Measurements from ENCODE around the gene NR0B2. TPM values are rescaled to one million over a fixed set of nuclear protein-coding genes. Genes with fewer than 3 reads are reported as not detected.

The NR0B2 gene
- total RNA-seq, 1 experiment from 2014 or later = not detected

DNA sequence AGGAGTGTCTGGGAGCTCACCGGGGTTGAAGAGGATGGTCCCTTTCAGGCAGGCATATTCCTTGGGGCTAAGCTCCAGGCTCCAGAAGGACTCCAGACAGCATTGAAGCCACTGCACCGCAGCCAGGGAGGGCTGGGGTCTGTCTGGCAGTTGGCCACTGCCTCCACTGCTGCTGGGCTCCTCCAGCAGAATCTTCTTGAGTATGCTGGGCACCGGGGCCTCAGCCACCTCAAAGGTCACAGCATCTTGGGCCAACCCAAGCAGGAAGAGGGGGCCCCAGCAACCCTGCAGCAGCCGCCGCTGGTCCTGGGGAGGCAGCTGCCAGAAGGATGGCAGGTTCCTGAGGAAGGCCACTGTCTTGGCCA lies 404 bp downstream of the NR0B2 start:
- Histone ChIP-seq H3K27me3 (ENCODE audit: insufficient read depth, low read depth) (no peaks in the 10 kb centered on the region), H3K9me3 (ENCODE audit: insufficient read depth, low read depth) (no peaks in the 10 kb centered on the region), H3F3A (ENCODE audit: insufficient read depth, low read depth) (peaks cover 26% of the 10 kb centered on the region; the same call in 1 of the 2 replicates), H3K36me3 (ENCODE audit: low read depth) (no peaks in the 10 kb centered on the region), H3K4me2 (no peak overlapping the region), H4K20me1 (ENCODE audit: insufficient read depth) (no peaks in the 10 kb centered on the region), H3K27ac (no peak overlapping the region), H3K79me2 (ENCODE audit: low read depth) (no peaks in the 10 kb centered on the region), H3K9me2 (ENCODE audit: insufficient read depth) (no peaks in the 10 kb centered on the region), H3K4me1 (replicated peaks; ENCODE audit: insufficient read depth) (peaks cover 11% of the 10 kb centered on the region), H3K4me3 (no peak overlapping the region), H2AFZ (no peak overlapping the region)
- no peak for DNase-seq
- intact Hi-C loops (cut with micrococcal nuclease; ENCODE audit: unreplicated experiment) = no loop called here
- BruUV-seq (replicated peaks) = no TSS peak
- POLR2A ChIA-PET (ENCODE audit: unreplicated experiment) = interaction anchor here (0.7 kb wide), 1 partner anchor 314 kb away, joined by 10 read pairs; no protein-coding TSS in a partner anchor
- CTCF ChIA-PET = no interaction called here
- TF ChIP-seq EZH2 (IDR thresholded peaks at IDR 0.05; ENCODE audit: low read depth) = no peak
- TF ChIP-seq, protein P1, sequence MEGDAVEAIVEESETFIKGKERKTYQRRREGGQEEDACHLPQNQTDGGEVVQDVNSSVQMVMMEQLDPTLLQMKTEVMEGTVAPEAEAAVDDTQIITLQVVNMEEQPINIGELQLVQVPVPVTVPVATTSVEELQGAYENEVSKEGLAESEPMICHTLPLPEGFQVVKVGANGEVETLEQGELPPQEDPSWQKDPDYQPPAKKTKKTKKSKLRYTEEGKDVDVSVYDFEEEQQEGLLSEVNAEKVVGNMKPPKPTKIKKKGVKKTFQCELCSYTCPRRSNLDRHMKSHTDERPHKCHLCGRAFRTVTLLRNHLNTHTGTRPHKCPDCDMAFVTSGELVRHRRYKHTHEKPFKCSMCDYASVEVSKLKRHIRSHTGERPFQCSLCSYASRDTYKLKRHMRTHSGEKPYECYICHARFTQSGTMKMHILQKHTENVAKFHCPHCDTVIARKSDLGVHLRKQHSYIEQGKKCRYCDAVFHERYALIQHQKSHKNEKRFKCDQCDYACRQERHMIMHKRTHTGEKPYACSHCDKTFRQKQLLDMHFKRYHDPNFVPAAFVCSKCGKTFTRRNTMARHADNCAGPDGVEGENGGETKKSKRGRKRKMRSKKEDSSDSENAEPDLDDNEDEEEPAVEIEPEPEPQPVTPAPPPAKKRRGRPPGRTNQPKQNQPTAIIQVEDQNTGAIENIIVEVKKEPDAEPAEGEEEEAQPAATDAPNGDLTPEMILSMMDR (conservative IDR thresholded peaks at IDR 0.05) = no peak

DNA sequence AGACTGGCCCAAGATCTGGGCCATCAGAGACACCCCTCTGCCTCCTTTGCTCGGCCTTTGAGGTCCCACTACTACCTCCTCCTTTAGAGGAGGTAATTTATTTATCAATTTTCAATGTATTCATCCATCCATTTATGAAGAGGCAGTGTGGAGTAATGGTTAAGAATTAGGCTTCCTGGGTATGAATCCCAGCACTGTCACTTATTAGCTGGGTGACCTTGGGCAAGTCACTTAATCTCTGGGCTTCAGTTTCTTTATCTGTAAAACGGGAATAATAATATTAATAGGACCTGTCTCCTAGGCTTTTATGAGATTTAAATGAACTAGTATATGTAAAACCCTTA lies 1.7 kb downstream of the NR0B2 start:
- intact Hi-C loops (cut with micrococcal nuclease; ENCODE audit: unreplicated experiment) = no loop called here
- Histone ChIP-seq H3K9me2 (ENCODE audit: insufficient read depth) (no peaks in the 10 kb centered on the region), H3K9me3 (ENCODE audit: insufficient read depth, low read depth) (no peaks in the 10 kb centered on the region), H3K4me1 (replicated peaks; ENCODE audit: insufficient read depth) (peaks cover 16% of the 10 kb centered on the region), H3F3A (ENCODE audit: insufficient read depth, low read depth) (peaks cover 34% of the 10 kb centered on the region), H4K20me1 (ENCODE audit: insufficient read depth) (no peaks in the 10 kb centered on the region), H3K27me3 (ENCODE audit: insufficient read depth, low read depth) (no peaks in the 10 kb centered on the region), H3K4me2 (no peak overlapping the region), H3K79me2 (ENCODE audit: low read depth) (no peaks in the 10 kb centered on the region), H3K36me3 (ENCODE audit: low read depth) (no peaks in the 10 kb centered on the region), H3K27ac (no peak overlapping the region), H3K4me3 (no peak overlapping the region), H2AFZ (no peak overlapping the region)
- TF ChIP-seq EZH2 (IDR thresholded peaks at IDR 0.05; ENCODE audit: low read depth) = no peak
- TF ChIP-seq, protein P1 (conservative IDR thresholded peaks at IDR 0.05) = no peak
- CTCF ChIA-PET = interaction anchor here (0.5 kb wide), 1 partner anchor 49 kb away, joined by 3 read pairs; no protein-coding TSS in a partner anchor
- POLR2A ChIA-PET (ENCODE audit: unreplicated experiment) = no interaction called here
- no peak for DNase-seq
- BruUV-seq (replicated peaks) = no TSS peak

DNA sequence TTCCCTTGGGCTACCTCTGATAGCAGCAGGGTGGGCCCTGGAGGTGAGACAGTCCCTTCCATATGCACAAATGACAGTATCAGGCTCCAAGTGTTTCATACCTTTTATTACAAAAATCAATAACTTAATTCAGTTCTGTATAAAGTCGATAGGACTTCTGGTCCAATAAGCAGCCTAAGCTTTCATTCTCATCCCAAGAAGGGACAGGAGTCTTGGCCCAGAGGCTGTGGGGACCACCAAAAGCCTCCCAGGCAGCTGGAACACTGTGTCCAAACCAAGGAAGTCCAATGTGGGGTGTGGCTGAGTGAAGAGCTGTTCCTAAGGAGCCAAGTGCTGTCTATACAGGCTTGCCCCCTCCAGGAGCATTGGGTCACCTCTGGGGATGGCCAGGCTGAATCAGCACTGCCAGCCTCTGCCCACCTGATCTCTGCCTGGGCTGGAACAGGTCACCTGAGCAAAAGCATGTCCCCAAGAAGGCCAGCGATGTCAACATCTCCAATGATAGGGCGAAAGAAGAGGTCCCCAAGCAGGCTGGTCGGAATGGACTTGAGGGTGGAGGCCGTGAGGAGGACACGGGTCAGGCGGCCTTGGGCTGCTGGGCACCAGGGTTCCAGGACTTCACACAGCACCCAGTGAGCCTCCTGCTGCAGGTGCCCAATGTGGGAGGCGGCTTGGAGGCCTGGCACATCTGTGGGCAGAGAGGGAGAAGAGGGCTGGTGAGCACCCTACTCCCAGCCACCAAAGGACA lies 2.2 kb downstream of the NR0B2 start:
- no peak for TF ChIP-seq EZH2 (IDR thresholded peaks at IDR 0.05; ENCODE audit: low read depth)
- H3K27me3 ChIP-seq (ENCODE audit: insufficient read depth, low read depth) = no peaks in the 10 kb centered on the region
- no peak for DNase-seq
- no peaks in the 10 kb centered on the region for H3K36me3 ChIP-seq (ENCODE audit: low read depth)
- H3K9me3 ChIP-seq (ENCODE audit: insufficient read depth, low read depth) = no peaks in the 10 kb centered on the region
- peaks cover 16% of the 10 kb centered on the region for H3K4me1 ChIP-seq (replicated peaks; ENCODE audit: insufficient read depth)
- POLR2A ChIA-PET (ENCODE audit: unreplicated experiment) = no interaction called here
- BruUV-seq (replicated peaks) = no TSS peak
- no peaks in the 10 kb centered on the region for H3K79me2 ChIP-seq (ENCODE audit: low read depth)
- H3K27ac ChIP-seq = no peak overlapping the region
- intact Hi-C loops (cut with micrococcal nuclease; ENCODE audit: unreplicated experiment) = no loop called here
- no peak overlapping the region for H2AFZ ChIP-seq
- H3K4me3 ChIP-seq = no peak overlapping the region
- CTCF ChIA-PET = no interaction called here
- peaks cover 36% of the 10 kb centered on the region for H3F3A ChIP-seq (ENCODE audit: insufficient read depth, low read depth)
- H3K4me2 ChIP-seq = no peak overlapping the region
- no peaks in the 10 kb centered on the region for H4K20me1 ChIP-seq (ENCODE audit: insufficient read depth)
- no peaks in the 10 kb centered on the region for H3K9me2 ChIP-seq (ENCODE audit: insufficient read depth)

Measured in PC-9 (cell line).